Measurements from ENCODE around the gene PLEKHA6. TPM values are rescaled to one million over a fixed set of nuclear protein-coding genes. Genes with fewer than 3 reads are reported as not detected.

Gene PLEKHA6
- total and polyA plus RNA-seq, 8 donors = 5.1 to 24.4 (median 16.1) TPM

- H3K4me1 ChIP-seq = no peaks in the 10 kb centered on the region
- no peak for DNase-seq
- intact Hi-C loops (cut with DNase I) = no loop called here
- no peaks in the 10 kb centered on the region for H3K27me3 ChIP-seq
- H3K9me3 ChIP-seq = no peaks in the 10 kb centered on the region
- no peaks in the 10 kb centered on the region for H3K36me3 ChIP-seq
- ATAC-seq = no peak
- no peak overlapping the region for H3K4me3 ChIP-seq
- H3K27ac ChIP-seq = no peak overlapping the region
- no peak for TF ChIP-seq CTCF (IDR thresholded peaks at IDR 0.05)
Measured at GRCh38 chr1:204337583-204337982, 22.1 kb downstream of the PLEKHA6 start.

- Histone ChIP-seq H3K27ac (no peak overlapping the region), H3K27me3 (no peaks in the 10 kb centered on the region), H3K4me1 (no peaks in the 10 kb centered on the region), H3K9me3 (no peaks in the 10 kb centered on the region), H3K4me3 (no peak overlapping the region), H3K36me3 (no peaks in the 10 kb centered on the region)
- no peak for TF ChIP-seq CTCF (IDR thresholded peaks at IDR 0.05)
- DNase-seq = no peak
- intact Hi-C loops (cut with DNase I) = no loop called here
- no peak for ATAC-seq
Measured at GRCh38 chr1:204337036-204337429, 22.7 kb downstream of the PLEKHA6 start.

GRCh38 chr1:204336421-204337035, 23.2 kb downstream of the PLEKHA6 start:
- H3K4me1 ChIP-seq = no peaks in the 10 kb centered on the region
- TF ChIP-seq CTCF (IDR thresholded peaks at IDR 0.05) = no peak

GRCh38 chr1:204335533-204335932, 24.2 kb downstream of the PLEKHA6 start:
- H3K9me3 ChIP-seq = no peaks in the 10 kb centered on the region
- ATAC-seq (no peak), DNase-seq (no peak)
- H3K27me3 ChIP-seq = no peaks in the 10 kb centered on the region
- no peak overlapping the region for H3K27ac ChIP-seq
- intact Hi-C loops (cut with DNase I) = no loop called here
- no peak overlapping the region for H3K4me3 ChIP-seq
- H3K4me1 ChIP-seq = no peaks in the 10 kb centered on the region
- no peak for TF ChIP-seq CTCF (IDR thresholded peaks at IDR 0.05)
- no peaks in the 10 kb centered on the region for H3K36me3 ChIP-seq

More at GRCh38 chr1:204336421-204337035, 23.2 kb downstream of the PLEKHA6 start:
- no peaks in the 10 kb centered on the region for H3K9me3 ChIP-seq
- H3K27me3 ChIP-seq = no peaks in the 10 kb centered on the region
- ATAC-seq (no peak), DNase-seq (no peak)
- no peaks in the 10 kb centered on the region for H3K36me3 ChIP-seq
- H3K4me3 ChIP-seq = no peak overlapping the region
- H3K27ac ChIP-seq = no peak overlapping the region
- intact Hi-C loops (cut with DNase I) = no loop called here

- no peaks in the 10 kb centered on the region for H3K9me3 ChIP-seq
- H3K27ac ChIP-seq = no peak overlapping the region
- H3K27me3 ChIP-seq = no peaks in the 10 kb centered on the region
- ATAC-seq = no peak
- no peaks in the 10 kb centered on the region for H3K4me1 ChIP-seq
- intact Hi-C loops (cut with DNase I) = no loop called here
- H3K4me3 ChIP-seq = no peak overlapping the region
- TF ChIP-seq CTCF (IDR thresholded peaks at IDR 0.05) = no peak
- peak in 2 of 4 donors; percentile 40 to 67 for DNase-seq
- no peaks in the 10 kb centered on the region for H3K36me3 ChIP-seq
Measured at GRCh38 chr1:204335085-204335484, 24.6 kb downstream of the PLEKHA6 start.
